Retinal pigment epithelial cell (primary cell): ENCODE results near the gene GCA.

Experiments
- DNase-seq: peaks from one replicate; pipeline ENCODE4 v3.0.0-alpha.2; 2010; ENCODE audit warnings: low read depth
- H3K4me3 ChIP-seq: 2 replicates; pipeline ENCODE4 v1.5.1; 2011; ENCODE audit warnings: mild to moderate bottlenecking, low read length, control low read depth, moderate library complexity
- TF ChIP-seq, protein P1 (sequence below): conservative IDR thresholded peaks from 2 replicates; pipeline ENCODE4 v1.5.1; 2011; ENCODE audit warnings: low read depth, low read length, control low read depth, inconsistent platforms

Gene GCA

DNA sequence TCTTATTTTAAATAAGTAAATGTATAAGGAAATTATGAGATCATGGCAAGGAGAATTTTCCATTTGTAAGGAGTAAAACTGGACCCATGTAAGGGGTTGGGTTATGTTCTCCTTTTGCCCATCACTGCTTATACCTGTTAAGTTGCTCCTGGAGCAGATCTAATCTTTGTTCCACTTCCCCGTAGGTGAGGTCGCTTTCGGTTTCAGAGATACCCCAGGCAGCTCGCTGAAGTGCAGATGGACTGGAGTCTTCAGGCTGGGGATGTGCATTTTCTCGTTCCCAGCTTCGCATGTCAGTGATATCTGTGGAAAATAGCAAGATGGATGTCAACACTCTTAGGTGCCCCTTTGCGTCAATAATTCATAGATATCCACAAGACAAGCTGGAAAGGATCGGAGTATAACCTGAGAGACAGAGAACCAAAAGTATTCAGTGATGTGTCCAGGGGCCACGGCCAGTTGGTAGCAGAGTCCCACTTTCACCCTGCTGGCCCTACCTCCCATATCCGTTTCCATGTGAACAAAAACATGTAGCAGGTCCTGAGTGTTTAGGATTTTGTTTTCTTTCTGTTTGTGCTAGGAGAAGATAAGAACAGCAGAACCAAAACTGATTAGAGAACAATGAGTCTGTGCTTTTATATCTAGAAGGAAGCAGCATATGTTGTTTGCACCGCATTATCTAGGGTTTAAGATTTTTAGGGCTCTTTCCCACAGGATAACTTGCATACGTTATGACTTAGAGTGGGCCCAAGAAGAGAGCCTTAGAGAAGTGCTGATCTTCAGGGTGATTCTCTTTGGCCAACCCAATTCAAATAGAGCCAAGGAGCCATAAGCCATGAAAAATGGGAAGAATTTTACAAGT, 36.0 kb downstream of the GCA start:
- no peak overlapping the region for H3K4me3 ChIP-seq
- DNase-seq = no peak
- TF ChIP-seq, protein P1, sequence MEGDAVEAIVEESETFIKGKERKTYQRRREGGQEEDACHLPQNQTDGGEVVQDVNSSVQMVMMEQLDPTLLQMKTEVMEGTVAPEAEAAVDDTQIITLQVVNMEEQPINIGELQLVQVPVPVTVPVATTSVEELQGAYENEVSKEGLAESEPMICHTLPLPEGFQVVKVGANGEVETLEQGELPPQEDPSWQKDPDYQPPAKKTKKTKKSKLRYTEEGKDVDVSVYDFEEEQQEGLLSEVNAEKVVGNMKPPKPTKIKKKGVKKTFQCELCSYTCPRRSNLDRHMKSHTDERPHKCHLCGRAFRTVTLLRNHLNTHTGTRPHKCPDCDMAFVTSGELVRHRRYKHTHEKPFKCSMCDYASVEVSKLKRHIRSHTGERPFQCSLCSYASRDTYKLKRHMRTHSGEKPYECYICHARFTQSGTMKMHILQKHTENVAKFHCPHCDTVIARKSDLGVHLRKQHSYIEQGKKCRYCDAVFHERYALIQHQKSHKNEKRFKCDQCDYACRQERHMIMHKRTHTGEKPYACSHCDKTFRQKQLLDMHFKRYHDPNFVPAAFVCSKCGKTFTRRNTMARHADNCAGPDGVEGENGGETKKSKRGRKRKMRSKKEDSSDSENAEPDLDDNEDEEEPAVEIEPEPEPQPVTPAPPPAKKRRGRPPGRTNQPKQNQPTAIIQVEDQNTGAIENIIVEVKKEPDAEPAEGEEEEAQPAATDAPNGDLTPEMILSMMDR = no peak

DNA sequence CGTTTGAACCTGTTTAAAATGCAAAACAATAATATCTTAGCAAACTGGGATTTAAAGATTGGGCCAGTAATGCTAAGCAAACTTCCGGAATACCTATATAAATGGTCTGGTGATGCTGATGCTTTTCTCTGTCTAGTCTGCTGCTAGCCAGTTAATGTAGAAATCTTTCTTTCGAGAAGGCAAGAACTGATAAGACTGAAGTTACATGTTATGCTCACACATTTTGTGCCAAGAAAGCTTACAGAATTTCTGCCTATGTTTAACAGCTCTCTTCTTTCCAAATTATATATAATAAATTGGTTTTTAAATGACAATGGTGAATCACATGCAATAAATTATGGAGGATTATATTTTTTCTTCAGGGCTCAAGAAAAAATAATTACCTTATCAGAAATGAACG, 37.9 kb downstream of the GCA start:
- no peak overlapping the region for H3K4me3 ChIP-seq
- DNase-seq = no peak
- TF ChIP-seq, protein P1 = no peak

DNA sequence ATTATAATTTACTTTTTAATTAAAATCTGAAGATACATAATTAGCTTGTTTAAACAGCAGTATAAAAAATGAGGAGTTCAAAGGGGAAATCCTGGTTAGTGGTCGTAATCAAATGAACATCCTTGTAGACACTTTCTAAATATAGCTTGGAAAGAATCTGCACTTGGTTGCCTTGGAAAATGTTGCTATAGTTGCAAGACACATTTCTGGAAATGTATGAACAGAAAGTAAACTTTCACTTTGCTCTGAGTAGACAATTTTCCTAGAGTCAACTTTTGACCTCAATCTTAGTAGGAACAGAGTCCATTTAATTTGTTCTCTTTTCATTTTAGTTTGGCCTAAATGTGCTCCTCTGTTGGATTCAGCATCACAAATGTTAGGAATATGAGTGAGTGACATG, 38.3 kb downstream of the GCA start:
- DNase-seq = no peak
- H3K4me3 ChIP-seq = no peak overlapping the region
- TF ChIP-seq, protein P1 = no peak

DNA sequence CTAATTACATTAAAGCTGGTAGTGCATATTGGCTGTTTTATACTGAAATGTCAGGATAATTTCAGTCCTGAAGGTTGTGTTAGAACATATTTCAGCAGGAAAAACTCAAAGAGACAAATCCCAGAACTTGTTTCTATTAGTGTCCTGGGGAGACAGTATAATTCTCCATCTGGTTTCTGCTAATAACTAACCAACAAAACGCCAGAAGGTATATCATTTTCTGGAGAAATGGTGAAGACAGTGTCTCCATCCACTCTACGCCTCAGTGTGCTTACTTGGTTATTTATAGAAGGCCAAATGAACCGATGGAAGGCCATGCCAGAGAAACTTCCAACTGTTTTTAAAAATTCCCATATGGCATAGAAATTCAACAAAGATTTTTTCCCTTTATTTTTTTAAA, 41.6 kb downstream of the GCA start:
- no peak overlapping the region for H3K4me3 ChIP-seq
- DNase-seq = no peak
- TF ChIP-seq, protein P1 = no peak

DNA sequence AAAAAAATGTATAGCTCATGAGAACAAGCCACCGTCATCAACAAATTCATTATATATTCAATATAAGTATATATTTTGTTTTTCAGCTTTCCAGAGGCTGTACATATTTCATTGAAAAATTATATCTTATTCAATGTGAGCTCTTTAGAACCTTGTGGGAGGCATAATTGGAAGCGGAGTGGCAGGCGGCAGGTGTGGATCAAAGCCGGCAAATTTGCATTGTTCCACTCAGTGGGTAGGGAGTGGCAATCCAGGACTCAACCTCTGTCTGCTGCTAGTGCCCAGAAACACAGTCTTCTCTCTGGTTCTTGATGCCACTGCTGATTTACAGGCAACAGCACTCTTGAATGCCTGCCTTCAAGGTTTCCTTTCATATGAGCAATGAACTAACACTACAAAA, 46.9 kb downstream of the GCA start:
- no peak for DNase-seq
- TF ChIP-seq, protein P1 = no peak
- H3K4me3 ChIP-seq = no peak overlapping the region

DNA sequence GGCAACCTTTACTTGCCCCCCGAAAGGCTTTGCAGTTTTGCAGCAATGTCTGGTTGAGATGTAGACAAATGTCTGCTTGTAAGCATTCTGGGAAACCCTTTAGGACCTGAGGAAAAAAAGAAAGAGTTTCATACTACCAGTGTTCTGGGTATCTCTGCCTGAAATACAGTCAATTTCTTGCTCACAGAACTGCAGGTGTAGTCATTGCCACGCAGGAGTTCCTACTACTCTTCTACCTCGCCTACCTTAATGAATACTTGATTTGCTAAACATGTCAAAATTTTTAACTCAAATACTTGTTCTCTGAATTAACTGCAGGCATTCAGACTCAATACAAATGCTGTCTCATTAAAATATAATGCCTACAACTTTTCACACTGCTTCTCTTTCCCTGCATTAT, 56.4 kb downstream of the GCA start:
- DNase-seq = no peak
- TF ChIP-seq, protein P1 = no peak
- H3K4me3 ChIP-seq = no peak overlapping the region

DNA sequence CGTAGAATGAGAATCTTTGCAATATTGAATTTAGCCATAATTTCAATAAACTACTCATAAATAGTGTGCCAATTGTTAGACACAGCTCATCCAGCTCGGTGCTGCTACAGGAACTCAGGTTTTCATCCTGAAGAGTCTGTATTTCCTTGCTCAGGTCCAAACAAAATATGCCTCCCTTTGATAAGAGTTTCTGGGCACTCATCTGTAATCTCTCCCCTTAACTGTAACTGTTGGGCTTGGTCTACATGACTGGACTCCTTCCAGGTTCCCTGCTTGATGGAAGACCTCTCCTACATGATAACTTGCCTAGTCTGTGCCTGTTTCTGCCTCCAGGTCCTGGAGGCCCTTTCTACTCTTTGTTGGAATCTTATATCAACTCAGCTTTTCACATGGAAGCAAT, 57.9 kb downstream of the GCA start:
- H3K4me3 ChIP-seq = no peak overlapping the region
- DNase-seq = no peak
- TF ChIP-seq, protein P1 = no peak
